NCI-H146 (cell line): ENCODE measurements around the gene FOXA1.
A peak's percentile ranks its signal among the peaks of the same experiment; 100 is the strongest.

Experiments
- DNase-seq: peaks from one replicate; lab custom pipeline; 2025; lab: John Stamatoyannopoulos, UW

FOXA1 gene

DNA sequence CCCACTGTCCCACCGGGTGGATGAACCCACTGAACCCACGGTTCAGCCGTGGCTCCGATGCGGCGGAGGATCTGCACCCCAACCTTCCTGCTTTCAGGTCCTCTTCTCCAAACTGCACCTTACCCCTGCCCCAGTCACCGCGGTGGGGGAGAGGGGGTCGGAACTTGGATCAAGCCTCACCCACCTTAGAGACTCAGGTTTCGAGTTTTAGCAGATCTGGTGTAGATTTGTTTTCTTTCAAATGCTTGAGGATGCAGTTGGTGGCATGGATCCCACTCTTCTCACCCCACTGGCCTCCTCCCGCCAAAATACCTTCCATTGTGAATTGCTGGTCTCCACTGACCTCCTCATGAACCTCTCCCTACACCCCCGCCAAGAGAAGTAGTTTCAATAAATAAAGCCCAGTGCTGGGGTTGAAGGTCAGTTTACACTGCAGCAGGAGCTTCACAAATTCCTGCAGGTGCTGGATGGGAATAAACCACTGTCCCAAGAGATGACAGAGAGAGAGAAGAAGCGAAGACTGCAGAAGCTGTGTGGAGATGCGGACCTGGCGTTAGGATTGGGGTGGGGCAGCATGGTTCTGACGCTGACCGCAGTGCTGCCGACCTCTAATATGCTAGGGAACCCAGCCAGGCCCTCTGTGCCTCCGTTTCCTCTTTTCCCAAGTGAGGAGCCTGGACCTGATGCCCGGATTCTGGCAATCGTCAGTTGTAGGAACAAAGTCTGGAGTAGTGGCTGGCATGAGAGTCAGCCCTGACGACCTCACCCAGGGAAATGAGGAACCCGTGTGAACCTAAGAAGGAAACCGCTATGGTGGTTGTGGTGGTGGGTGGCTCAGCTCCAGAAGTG, 7.8 kb upstream of the FOXA1 start:
- no peak for DNase-seq

DNA sequence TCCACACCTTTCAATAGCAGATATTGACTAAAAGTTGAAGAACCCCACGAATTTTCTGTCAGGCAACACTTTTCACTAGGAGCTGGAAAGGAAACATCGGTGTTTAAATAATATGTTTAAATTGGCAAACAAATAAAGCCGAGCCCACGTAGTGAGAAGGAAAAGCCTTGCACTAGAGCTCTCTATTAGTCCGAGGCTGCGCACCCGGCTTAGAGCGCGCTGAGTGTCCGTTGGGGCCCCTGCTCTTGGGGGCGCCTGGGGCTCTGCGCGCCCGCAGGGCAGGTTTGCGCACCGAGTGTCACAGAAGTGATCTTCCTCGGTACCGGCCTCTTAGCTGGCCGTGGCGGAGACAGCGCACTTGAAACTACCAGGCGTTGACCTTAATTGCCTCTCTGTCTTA, 6.8 kb upstream of the FOXA1 start:
- DNase-seq, result no peak

DNA sequence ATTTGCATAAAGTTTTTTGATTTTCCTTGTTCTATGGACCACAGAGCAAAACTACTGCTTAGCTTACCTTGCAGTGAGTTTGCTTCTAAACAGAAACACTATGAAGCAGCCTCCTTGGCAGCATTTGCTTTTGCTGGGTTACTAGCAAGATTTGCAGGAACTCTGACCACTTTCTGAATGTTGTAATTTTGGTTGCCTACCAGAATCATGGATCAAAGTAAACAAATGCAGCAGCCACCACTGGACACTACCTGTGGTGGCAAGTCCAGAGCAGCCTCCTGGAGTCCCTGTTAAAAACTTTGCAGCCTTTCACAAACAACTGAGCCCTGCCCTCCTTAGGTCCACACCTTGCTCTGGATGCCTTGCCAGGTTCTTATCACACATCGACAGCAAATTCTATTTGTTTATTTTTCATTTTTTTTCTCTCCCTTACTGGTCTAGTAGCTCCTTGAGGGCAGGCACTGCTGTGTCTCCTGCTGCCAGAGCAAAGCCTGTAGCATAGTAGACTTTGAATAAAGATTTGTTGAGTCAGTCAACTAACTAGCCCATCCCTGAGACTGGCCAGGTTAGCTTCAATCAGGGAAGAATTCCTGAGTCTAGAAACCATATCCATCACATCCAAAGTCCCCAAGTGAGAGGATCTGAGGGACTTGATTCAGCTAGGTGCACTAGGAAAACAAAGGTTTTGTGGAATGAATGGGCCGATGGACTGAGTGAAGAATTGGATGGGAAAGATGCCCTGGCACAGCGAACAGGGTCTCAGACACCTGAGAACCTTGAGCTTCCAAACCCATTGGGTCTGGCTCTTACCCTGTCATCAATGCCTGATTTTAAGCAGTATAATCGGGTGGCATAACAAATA, 6.1 kb upstream of the FOXA1 start:
- DNase-seq, result no peak

DNA sequence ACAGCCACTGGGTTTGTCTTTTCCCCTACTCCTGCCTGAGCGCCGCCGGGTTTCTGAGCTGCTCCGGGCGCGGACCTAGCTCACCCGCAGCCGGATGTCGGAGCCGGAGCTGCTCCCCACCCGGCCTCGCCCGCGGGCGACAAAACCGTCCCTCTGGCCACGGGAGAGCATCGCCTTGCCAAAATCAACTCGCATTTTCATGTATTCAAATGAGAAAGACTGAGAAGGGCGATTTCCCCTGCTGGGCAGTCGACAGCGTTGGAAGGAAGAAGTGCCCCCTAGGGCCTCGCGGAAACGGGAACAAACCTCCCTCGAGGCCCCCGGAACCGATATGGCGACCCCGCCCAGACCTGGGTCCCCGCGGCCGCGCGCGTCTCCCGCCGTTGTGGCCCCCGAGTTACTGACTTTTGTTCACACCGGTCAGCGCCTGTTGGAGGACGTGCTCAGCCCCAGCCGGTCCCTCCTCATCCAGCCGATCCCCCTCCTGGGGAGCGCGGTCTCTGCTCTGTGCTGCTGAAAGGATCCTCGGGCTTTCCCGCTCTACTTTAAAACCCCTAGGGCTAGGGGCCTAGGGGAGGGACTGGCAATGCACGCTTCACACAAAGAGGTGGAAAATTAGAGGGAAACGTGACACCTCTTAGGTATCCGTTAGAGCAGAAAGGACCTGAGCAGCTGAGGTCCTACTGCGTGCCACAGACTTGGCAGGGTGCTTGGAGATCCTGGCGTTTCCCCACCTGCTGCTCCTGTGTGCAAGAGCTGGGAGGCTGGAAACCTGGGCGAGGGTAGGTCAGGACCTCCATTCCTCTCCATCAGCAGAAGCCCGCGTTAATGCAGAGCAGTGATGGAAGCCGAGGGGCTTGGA, 4.7 kb upstream of the FOXA1 start:
- DNase-seq, result peak; percentile 86

DNA sequence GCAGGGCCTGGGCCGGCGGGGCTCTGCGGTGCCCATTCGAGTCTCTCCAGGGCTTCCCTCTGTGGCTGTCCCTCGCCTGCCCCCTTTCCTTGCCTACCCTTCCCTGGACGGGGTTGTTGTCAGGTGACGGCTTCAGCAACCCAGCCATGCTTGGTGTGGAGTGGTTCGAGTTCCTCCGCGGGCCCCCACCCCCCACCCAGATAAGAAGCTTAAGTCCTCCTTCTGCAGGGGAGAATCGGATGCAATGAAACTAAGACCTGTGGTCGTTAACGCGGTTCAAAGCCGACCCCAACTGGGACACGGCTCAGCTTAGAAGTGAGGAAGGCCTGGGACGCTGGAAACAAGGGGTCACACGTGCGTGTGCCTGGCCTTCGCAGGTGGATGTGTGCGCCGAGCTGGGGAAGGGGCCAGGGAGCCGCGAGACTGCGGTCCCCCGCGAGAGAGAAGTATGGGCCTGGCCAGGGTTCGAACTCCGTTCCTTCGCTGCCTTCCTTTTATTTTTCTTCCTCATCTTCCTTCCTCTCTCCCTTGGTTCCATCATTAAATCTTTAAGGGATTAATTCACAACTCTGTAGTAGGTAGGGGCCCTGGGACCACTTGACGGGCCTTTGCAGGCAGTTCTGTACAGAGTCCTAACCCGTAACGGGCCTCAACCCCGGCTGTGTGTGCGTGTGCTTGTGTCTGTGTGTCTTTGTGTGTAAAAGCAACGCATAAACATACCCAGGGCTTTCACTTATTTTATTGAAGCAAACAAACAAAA, 3.9 kb upstream of the FOXA1 start:
- DNase-seq, result peak; percentile 40

DNA sequence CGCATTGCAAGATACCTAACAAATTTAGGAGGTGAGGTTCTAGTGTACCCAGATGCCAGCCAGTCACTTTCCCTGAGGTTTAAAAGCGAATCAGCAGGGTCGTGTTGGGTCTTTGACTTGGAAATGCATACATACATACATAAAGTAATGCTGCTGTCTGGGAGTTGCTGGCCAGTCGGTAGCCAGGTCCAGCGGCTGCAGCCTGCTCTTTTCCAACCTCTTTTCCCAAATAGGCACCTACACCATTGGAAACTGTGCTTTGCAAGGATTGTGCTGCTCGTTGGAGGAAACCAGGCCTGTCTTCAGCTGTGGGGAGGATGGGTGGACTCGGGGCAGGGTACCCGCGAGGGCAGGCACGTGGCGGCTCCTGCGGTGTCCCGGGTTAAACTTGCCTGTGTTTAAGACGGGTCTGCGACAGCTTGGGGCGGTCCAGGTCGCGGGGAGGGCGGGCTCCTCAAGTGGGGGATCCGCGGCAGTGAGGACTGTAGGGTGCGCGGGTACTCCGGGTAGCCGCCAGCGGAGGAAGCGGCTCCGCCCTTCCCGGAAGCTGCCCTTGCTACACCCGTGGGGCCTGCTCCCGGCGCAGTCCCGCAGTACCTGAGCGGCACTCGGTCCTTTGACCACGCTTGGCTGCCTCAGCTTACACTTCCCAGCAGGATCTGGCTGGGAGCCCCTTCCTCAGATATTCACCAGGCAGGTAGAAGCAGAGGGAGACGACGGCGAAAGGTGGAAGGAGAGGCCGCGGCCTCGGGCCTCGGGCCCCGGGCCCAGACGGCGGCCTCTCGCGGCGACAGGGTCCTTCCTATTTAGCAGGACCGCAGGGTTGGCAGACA, 3.1 kb upstream of the FOXA1 start:
- peak; percentile 52 for DNase-seq

DNA sequence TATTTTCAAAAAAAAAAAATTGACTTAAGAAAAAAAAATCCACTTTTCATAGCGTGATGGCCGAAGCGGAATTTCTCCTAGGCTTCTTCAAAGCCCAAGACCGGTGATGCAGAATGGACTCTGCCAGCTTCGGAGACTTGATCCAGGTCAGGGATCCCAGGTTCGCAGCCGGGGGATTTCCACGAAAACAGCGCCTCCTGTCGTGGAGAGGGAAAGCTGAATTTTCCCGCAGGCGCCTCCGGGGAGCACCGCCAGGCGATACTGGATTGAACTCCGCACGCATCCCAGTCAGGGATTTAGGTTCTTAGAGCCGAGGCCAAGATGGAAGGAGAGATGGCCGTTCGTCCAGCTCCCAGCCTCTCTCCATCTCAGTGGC, 2.5 kb upstream of the FOXA1 start:
- peak; percentile 62 for DNase-seq

DNA sequence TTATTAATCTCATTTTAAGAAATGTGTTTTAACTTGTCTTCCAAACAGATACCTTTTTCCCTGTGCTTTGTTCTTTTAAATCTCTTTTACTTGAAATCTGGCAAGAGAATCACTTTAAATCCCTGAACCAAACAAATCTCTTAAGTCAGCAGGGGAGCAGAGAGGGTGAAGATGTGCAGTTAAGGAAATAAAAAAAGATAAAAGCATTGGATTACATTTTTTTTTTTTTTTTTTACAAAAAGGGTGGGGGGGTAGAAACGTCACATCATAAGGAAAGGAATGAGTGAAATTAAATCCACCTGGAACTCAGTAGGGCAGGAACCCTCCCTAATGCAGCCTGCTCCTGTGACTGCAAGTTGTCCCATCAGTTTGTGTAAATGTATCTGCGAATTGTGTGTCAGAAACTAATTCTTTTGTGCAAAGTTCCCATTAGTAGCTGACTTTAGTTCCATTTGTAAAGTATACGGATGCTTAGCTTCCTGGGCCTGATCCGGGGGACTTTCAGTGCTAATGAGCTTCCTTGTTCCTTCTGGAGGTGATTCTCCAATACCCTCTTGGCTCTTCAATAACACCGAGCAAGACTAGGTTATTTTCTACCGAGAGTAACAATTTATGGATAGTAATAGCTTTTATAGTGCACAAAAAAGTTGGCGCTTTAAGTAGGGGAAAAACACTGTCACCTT, 1.9 kb upstream of the FOXA1 start:
- DNase-seq, result peak; percentile 24

DNA sequence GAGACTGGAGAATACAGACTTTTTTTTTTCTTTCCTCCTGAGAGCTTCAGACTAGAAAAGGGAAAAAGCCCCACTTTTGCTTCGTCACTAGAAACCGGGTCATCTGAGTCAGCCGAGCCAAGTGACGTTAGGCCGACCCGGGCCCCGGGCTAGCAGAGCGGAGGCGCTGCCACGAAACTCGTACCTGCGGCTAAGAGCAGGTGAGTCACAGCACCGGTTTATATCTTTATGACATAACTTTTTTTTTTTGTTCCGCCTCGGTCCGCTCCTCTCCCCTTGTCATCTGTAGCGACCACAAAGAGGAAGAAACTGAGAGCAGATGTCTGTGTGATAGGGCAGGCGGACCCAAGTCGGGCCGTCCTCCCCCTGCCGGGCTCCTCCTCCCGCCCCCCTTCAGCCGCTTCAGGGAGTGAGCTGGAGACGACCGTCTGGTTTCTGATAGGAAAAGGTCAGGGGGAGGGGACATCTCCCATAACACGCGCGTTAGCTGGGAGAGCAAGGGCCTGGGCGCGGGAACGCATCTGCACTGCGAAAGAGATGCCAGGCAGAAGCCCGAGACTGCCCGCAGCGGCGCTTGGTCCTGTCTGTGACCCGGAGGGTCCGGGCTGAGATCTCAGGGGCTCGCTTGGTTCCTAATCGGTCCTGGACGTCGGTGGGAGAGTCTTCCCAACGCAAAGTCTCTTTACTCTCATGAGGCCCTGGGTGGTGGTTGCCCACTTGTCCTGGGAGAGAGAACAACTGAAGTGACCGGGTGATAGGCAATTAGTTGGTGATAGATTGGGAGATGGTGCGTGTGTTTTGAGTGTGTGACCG, 966 bp upstream of the FOXA1 start:
- peak; percentile 96 for DNase-seq

DNA sequence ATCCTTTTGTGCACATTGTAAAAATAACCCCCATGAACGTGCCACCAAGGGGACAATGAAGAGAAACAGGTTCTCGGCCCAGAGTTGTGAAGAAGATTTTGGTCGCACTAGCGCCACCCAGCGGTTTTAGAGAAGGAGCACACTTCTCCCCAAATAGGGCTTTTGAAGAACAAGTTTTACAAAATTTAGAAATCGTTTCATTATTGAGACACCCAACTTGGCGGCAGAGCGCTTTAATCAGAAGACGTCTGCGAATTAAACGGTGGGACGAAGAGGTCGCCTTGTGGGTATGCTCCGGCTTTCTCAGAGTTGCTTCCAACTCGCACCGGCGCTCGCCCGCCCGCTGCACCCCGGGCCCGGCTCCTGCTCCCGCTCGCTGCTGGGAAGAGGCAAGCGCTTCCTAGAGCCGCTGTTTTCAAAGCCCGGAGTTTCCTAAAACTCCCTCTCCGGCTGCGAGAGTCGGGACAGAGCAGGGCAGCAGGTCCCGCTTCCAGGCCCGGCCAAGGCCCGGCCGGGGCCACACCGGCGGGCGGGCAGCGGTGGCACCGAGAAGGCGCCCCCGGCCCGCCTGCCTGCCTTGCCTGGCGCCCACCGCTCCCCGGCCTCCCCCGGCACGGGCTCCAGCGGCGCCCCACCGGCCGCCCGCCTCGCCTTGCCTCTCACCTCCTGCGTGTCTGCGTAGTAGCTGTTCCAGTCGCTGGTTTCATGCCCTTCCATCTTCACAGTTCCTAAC, 645 bp downstream of the FOXA1 start:
- peak; percentile 86 for DNase-seq

DNA sequence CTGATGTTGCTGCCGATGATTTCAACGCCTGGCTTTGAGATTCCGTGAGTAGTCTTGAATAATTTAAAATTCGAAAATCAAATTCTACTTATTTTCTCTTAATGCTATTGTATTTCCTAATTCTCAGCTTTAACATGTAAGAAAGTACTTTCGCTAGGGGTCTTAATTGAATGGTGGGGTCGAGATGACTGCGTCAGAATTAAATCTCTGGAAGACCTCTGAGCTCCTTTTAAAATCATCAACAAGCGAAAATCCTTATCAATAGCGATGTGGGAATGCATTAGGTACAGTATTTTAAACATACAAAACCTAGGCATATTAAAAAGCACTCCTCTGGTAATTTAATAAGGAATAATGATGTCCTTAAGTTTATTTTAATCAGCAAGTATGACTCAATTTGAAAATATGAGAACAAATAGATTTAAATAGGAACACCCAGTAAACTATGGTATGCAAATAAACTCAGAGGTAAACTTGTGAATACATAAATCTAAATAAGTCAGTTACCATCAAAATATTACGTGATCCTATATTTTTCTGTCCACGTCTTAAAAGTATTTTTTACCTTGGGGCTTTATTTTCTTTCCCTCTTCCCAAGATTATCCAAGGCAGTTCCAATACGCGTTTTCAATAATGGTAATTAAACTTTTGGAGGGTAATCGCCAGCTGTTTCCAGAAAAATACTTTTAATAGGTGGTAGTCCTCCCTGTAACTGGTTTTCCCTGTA, 1.4 kb downstream of the FOXA1 start:
- DNase-seq, result peak; percentile 5

DNA sequence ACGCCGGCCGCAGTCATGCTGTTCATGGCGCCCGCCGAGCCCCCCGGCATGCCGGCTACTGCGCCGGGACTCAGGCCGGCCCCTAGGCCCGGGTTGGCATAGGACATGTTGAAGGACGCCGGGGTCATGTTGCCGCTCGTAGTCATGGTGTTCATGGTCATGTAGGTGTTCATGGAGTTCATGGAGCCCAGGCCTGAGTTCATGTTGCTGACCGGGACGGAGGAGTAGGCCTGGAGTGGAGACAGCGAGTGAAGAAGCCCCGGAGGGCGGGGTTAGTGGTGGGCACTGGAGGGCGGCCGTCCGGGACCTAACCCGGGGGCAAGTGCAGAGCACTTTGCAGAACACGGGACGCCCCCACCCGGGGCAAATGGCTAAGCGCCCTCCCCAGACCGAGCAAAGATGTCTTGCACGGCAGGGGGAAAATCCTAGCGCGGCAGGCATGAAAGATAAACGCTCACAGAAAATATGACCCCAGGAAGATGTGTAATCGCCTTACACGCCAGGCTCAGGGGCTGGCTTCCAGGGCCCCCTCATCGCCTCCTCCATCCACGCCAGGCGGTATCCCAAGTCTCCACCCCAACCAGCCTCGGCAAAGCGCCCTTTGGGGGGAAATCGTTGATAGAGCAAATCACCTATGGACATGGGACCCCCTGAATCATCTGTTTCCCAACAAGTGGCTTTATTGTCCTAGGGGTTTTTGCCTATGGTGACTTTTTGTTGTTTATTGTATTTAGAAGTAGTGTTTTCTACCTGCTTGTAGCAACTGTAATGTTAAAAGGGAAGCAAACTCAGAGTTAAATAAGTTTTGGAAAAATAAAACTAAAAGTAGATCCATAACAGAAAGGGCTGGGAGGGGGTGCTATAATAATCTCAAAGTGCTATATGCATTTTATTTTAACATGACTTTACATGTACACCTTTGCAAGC, 2.3 kb downstream of the FOXA1 start:
- peak; percentile 67 for DNase-seq

DNA sequence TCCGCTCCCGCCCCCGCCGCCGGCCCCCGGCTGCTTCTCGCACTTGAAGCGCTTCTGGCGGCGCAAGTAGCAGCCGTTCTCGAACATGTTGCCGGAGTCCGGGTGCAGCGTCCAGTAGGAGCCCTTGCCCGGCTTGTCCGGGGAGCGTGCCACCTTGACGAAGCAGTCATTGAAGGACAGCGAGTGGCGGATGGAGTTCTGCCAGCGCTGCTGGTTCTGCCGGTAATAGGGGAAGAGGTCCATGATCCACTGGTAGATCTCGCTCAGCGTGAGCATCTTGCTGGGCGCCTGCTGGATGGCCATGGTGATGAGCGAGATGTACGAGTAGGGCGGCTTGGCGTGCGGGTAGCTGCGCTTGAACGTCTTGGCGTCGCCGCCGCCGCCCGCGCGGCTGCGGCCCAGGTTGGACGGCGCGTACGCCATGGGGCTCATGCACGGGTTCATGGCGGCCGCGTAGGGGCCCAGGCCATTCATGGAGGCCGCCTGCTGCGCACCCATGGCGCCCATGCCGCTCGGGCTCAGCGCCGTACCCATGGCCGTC, 3.0 kb downstream of the FOXA1 start:
- DNase-seq, result peak; percentile 64

DNA sequence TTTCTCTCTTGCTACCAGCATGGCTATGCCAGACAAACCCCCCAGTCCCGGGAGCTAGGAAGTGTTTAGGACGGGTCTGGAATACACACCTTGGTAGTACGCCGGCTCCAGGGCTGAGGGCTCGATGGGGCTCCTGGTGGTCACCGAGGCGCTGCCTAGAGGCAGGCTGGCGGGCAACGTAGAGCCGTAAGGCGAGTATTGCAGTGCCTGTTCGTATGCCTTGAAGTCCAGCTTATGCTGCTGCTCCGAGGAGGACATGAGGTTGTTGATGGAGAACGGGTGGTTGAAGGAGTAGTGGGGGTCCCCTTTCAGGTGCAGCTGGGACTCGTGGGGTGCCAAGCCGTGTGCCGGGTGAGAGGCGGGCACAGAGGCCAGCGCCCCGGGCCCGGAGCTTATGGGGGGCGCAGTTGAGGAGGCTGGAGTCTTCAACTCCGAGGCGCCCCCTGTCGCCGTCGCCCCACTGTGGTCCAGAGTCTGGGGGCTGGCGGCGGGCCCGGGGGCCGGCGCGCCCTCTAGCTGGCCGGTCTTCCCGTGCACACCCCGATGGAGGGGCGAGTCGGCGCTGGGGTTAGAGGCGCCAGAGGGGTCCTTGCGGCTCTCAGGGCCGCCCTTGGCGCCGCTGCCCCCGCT, 3.6 kb downstream of the FOXA1 start:
- DNase-seq, result peak; percentile 58

DNA sequence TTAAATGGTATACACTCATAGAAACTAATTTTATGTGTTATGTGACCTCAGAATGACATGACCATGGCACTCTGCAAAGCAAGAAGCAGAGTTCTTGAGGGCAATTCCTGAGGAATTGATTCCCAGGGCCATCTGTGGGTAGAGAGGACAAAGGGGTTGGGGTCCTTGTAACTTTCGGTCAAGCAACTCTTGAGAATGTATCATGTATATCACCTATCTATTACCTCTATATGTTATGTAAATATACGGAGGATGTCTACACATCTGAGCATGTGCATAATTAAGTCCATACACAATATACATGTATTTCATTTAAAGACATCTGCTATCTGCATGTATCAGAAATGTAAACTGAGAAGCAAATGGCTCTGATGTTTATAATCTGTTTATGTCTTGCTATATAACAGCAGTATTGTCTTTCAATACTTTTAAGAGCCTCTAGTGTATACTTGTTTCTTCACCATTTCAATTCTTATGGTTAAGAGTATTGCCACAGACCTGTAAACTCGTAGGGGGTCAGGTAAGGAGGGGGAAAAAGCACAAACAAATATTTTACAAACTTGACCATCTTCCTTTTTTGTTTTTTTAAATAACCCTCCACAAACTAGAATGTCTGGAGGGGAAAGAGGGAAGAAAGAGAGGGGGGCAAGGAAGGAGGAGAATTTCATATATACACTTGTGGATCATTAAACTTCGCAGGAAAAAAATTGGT, 4.5 kb downstream of the FOXA1 start:
- peak; percentile 31 for DNase-seq
